Hematopoietic multipotent progenitor cell treated with erythropoietin and hydrocortisone succinate and interleukin-3 and kit ligand, for 17 days (in vitro differentiated cells): ENCODE data around the gene ZNF469.

Source experiments
- DNase-seq: peaks from one replicate; pipeline ENCODE4 v3.0.0-alpha.2; 2015; ENCODE audit warnings: low spot score

ZNF469 gene

GRCh38 chr16:88411951-88412576 lies 29.3 kb downstream of the ZNF469 start:
- no peak for DNase-seq

GRCh38 chr16:88412766-88413165 lies 30.0 kb downstream of the ZNF469 start:
- no peak for DNase-seq

GRCh38 chr16:88413231-88413630 lies 30.5 kb downstream of the ZNF469 start:
- DNase-seq: no peak

GRCh38 chr16:88413631-88414030 lies 30.9 kb downstream of the ZNF469 start:
- DNase-seq: no peak

- DNase-seq: no peak
These were observed 32.0 kb downstream of the ZNF469 start for GRCh38 chr16:88414521-88415380.

- DNase-seq: no peak
These were observed 32.6 kb downstream of the ZNF469 start for GRCh38 chr16:88415381-88415705.

- DNase-seq: no peak
These were observed 33.1 kb downstream of the ZNF469 start for GRCh38 chr16:88415713-88416323.

GRCh38 chr16:88416686-88417085 lies 33.9 kb downstream of the ZNF469 start:
- no peak for DNase-seq

- DNase-seq: no peak
These were observed 35.1 kb downstream of the ZNF469 start for GRCh38 chr16:88417684-88418476.

- no peak for DNase-seq
These were observed 36.1 kb downstream of the ZNF469 start for GRCh38 chr16:88418869-88419268.

- no peak for DNase-seq
These were observed 37.0 kb downstream of the ZNF469 start for GRCh38 chr16:88419790-88420189.

GRCh38 chr16:88420496-88420895 lies 37.7 kb downstream of the ZNF469 start:
- no peak for DNase-seq

GRCh38 chr16:88421301-88421700 lies 38.5 kb downstream of the ZNF469 start:
- DNase-seq: no peak

- no peak for DNase-seq
These were observed 39.2 kb downstream of the ZNF469 start for GRCh38 chr16:88421871-88422433.

- no peak for DNase-seq
These were observed 40.1 kb downstream of the ZNF469 start for GRCh38 chr16:88422733-88423447.

GRCh38 chr16:88423448-88423850 lies 40.7 kb downstream of the ZNF469 start:
- no peak for DNase-seq

- no peak for DNase-seq
These were observed 42.0 kb downstream of the ZNF469 start for GRCh38 chr16:88424587-88425235.

GRCh38 chr16:88426018-88426417 lies 43.3 kb downstream of the ZNF469 start:
- no peak for DNase-seq

- no peak for DNase-seq
These were observed 44.6 kb downstream of the ZNF469 start for GRCh38 chr16:88427376-88427775.

GRCh38 chr16:88428156-88428555 lies 45.4 kb downstream of the ZNF469 start:
- no peak for DNase-seq
